T47D (cell line): ENCODE measurements around the gene FOXM1.

Source experiments
- DNase-seq, 2 experiments: peaks; one replicate each; pipeline versions ENCODE4 v3.0.0 to v3.0.0-alpha.2; 2011 to 2012; ENCODE audit warnings: low read depth in 1 of 2, low spot score in 1 of 2
- JUND ChIP-seq: IDR thresholded peaks from 2 replicates; pipeline ENCODE4 v1.6.1; 2012; ENCODE audit warnings: low read depth
- in situ Hi-C: cut with HindIII; loops from 2 replicates; pipeline ENCODE4 v1.10.0; 2016; ENCODE audit warnings: low sequenced_read_pairs, low pct_unique_long_range_greater_than_20kb

The FOXM1 gene

GRCh38 chr12:2825132-2825531 lies 51.8 kb downstream of the FOXM1 start:
- TF ChIP-seq JUND = no peak
- in situ Hi-C loops = no loop called here
- no peak for DNase-seq

- no peak for TF ChIP-seq JUND
- no peak for DNase-seq
- in situ Hi-C loops = no loop called here
These were observed 52.4 kb downstream of the FOXM1 start for GRCh38 chr12:2824541-2824940.

GRCh38 chr12:2823483-2823882 lies 53.5 kb downstream of the FOXM1 start:
- TF ChIP-seq JUND = no peak
- in situ Hi-C loops = no loop called here
- DNase-seq = no peak

DNA sequence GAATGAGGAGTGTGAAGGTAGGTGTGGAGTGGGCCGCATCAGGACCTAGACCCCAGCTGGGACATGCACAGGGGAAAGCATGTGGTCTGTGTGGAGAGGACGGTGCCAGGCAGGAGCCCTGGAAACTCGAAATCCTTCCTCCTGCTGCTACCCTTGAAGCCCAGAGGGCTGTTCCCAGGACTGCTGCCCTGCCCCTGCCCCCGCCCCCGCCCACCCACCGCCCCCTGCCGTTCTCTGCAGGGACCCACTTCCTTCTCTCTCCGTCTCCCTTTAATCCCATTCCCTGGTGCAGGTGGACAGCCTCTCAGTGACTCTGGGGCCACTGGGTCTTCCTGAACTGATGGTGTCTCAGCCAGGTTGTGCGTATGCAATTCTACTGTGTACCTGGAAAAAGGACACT lies 56.5 kb downstream of the FOXM1 start:
- in situ Hi-C loops = no loop called here
- no peak for DNase-seq
- no peak for TF ChIP-seq JUND

GRCh38 chr12:2819810-2820209 lies 57.2 kb downstream of the FOXM1 start:
- no peak for DNase-seq
- TF ChIP-seq JUND = no peak
- in situ Hi-C loops = no loop called here

DNA sequence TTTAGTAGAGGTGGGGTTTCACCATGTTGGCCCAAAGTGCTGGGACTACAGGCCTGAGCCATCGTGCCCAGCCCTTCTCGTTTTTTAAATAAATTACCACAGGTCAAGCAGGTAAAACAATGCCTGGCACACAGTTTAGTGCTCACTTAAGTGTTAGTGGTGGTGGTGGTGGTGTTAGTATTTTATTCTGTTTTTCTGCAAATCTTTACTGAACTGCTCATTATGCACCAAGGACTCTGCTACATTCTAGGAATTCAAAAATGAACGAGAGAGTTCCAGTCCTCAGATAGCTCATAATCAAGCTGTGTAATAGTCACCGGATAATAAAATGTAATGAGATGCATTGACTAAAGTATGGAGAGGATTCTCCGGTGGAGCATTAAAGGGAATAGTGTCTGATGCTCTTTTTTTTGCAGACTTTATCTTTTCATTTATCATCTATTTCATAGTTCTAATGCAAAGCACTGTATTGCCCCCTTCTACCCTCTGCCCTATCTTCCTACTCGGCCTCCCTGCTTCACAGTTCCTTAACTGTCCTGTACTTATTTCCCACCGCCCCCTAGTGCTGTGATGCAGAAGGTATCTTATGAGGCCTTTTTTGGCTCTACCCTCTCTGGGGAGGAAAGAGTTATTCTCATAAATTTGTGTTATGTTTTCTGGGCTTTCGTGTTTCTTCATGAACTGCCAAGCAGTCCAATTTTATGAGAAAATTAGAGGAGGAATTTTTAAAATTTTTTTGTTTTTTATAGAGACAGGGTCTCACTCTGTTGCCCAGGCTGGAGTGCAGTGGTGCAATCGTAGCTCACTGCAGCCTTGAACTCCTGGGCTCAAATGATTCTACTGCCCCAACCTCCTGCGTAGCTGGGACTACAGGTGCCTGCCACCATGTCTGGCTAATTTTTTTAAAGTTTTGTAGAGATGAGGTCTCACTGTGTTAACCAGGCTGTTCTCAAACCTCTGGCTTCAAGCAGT lies 63.5 kb downstream of the FOXM1 start:
- no peak for TF ChIP-seq JUND
- peak; percentile 47 to 83 for DNase-seq
- in situ Hi-C loops = no loop called here

GRCh38 chr12:2812290-2813213 lies 64.4 kb downstream of the FOXM1 start, which contains the start of gene ITFG2:
Gene ITFG2, plus strand, starts transcription at chr12:2812668. Its CDS starts 93 bp downstream, at chr12:2812761.
- peak; percentile 87 to 99 for DNase-seq
- TF ChIP-seq JUND = no peak
- in situ Hi-C loops = no loop called here

DNA sequence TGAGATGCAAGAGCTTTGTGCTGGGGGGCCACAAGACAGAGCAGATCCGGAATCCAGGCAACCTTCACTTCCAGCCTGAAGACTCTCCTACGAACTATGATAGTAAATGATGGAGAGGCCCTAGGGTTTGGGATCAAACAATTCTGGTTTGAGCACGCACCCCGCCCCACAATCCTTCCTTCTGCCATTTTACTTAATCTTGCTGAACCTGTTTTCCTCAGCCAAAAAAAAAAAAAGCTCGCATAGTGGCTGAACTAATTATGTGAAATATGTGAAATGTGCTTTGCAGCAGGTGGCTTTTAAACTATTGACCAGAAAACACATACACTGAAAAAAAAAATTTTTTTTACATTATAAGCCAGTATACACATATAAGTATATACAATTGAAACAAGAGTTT lies 65.2 kb downstream of the FOXM1 start:
- DNase-seq = peak in 1 of 2 experiments; percentile 59
- no peak for TF ChIP-seq JUND
- in situ Hi-C loops = no loop called here
